HG03439 (cell line): Measurements from ENCODE around the gene SDK1.

ENCODE experiments used
- ATAC-seq: cut with Tn5 transposase; IDR thresholded peaks from one replicate; pipeline ENCODE4 v1.9.1; 2021; ENCODE audit warnings: mild to moderate bottlenecking, moderate library complexity; ENCODE audit not compliant: unreplicated experiment

The SDK1 gene

DNA sequence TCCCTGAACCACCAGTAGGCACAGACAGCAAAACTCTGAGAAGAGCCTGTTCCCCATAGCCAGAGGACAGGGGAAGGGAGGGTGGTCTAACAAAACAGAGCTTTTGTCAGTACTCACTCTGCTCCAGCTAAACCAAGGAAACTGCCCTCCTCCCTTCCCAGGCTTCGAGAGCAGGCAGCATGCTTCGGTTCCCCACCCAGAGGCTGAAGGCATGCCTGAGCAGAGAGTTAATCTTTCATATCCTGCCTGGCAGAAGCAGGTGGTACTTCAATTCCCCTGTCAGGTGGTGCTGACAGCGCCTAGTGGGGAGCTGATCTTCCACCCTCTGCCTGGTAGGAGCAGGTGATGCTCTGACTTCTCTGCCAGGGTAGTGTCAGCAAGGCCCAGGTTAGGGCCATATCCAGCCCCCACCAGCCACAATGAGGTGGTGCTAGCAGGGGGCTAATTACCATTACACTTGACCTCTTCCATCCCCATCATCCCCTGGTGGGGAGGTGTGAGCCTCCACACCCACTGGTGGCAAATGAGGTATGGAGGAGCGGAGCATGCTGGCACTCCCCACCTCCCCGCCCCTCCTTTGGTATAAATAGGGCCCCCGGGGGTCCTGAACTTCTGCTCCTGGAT, 35.1 kb downstream of the SDK1 start:
- no peak for ATAC-seq

DNA sequence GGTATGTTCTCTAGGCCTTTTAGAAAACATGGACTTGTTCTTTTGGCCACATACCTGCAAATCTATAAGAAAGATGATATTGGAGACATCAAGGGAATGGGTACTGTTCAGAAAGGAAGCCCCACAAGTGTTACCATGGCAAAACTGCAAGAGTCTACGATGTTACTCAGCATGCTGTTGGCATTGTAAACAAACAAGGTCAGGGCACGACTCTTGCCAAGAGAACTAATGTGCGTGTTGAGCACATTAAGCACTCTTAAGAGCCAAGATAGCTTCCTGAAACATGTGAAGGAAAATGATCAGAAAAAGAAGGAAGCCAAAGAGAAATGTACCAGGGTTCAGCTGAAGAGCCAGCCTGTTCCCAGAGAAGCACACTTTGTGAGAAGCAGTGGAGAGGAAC, 37.1 kb downstream of the SDK1 start:
- no peak for ATAC-seq

DNA sequence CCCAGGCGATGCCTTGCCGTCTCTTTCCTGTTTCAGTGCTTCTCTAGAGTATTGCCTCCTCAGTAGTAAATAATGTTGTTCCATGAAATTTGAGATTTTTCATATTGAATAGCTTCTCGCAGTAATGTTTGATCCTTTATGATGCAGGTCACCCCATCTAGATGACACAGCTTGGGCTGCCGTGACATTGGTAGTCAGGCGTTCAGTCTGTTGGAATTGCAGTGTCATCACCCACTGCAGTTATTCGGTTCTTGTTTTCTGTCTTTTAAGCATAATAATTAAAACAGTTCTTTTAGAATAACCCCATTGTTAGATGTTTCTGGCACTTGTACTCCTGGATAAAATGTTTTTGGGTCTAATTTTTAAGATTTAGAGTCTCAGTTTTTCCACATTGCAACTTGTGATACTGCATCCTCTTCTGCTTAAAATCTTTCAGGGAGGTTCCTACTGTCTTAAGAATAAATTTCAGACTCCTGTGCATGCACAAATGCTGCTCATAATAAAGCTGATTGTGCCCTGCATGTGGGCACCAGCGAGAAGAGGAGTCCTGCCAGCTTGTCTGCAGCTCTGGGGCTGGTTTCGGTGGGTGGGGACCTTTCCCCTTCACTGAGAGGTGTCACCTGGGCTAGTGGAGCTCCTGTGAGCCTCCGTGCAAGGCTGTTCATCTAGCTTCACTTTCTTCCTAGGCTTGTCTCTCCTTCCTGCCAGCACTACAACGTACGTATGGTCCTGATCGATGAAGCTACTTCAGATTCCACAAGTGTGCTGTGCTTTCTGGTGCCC, 44.8 kb downstream of the SDK1 start:
- no peak for ATAC-seq

DNA sequence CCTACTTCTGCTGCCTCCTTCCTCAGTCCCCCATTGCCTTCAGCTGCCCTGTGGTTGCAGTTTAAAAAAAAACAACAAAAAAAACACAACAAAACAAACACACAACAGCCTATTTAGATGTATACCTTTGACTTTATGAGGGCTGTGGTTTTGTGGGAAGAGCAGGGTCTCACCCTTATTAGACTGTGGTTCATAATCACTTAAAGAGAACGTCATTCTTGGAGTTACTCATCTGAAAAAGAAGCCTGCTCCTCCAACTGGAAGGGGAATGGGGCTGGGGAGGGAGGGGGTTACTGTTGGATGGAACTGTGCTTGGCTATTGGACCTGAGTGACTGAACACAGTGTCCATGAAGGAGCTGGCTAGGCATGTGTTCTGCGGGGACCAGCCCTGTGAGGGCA, 48.1 kb downstream of the SDK1 start:
- ATAC-seq, result no peak

DNA sequence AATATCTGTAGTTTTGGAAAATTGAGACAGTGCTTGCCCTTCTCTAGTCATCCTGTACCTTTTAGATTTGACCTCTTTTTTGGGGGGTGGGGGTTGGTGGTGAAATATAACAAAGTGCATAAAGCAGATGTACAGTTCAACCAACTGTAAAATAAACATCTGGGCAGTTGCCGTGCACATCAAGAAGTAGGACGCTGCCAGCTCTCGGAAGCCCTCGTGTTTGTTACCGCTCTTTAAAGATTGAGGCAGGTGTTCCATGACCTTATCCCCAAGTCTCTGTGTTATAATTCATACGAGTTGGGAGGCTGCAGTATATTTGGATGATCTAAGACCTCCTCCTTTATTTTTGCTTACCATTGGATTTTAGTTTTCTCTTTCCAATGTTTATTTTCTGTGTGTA, 55.1 kb downstream of the SDK1 start:
- ATAC-seq, result no peak

DNA sequence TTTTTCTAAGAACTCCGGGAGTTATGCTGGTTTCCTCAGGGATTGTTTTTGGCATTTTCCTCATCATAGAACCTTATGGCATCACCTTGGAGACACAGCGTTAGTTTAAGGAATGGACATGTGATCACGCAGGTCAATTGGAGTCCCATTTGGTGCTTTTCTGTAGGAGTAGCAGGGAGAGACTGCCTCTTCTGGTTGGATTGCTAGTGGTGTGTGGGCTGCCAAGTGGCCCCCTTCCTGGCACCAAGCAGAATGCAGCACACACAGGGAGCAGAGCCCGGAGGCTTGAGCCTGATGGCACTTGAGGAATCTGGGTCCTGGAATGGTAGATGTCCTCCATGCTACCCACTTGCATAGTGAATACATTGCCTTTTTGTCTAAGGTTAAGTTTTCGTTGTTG, 57.9 kb downstream of the SDK1 start:
- ATAC-seq, result no peak

DNA sequence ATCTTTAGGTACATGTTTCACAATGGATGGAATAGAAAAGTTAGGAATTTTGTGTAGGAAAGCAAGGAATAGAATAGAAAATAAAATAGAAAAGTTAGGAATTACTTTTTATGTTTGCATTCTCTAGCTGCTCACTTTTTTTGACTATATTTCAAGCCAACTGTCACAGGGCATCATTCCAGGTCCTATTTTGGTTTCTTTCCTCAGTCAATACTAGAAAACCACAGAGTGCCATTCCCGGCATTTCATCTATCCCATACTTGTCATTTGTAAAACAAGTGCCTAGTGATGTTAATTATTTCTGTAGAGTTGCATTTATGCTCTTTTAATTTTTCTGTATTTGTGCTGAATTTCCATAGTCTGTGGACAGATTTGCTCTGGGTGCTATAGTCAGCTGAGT, 66.2 kb downstream of the SDK1 start:
- no peak for ATAC-seq

DNA sequence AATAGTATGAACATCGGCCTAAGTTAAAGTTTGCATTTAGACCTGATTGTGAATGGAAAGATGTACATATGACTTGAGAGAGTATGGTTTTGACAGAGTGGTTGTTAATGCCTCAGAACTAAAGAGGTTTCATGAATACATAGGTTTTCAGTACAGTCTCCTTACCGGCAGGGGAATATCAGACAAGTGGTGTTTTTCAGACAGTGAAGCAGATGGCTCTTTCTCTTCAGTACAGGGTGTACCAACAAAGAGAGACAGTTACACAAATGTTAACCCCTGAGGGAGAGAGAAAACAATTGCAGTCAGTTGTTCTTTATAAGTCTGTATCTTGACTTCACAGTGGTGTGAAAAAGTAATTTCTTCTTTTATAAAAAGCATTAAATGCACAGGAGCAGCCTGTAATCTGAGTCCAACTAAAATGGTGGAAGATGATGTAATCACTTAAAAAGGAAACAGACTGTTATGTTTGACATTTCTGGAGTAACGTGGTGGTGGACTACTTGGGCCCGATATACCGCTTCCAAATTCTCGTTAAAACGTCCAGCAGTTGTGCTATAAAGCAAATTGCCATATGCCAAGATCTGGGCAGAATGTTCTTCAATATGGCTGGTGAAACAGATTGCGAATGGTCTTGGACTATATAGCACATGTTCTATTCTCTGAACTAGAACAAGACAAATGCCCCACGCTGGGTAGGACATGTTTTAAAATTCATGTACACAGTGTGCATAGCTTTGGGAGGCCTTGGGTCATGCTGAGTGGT, 69.2 kb downstream of the SDK1 start:
- ATAC-seq, result no peak

DNA sequence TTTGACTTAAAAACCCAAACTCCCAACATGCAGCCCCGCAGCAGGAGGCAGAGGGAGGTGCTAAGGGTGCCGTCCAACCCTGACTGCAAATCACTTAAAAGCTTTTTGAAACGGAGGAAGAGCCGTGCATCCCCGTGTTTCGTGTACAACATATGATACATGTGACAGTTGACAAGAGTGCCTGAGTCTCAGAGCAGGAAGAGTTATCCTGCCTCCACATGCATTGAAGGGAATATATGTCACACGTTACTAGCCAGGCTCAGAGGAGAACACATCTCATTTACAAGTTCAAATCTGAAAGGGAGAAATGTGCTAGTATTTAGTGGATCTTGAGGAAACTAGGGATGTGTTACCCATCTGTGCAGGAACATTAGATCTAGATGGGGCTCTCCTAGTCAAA, 69.9 kb downstream of the SDK1 start:
- ATAC-seq, result no peak

DNA sequence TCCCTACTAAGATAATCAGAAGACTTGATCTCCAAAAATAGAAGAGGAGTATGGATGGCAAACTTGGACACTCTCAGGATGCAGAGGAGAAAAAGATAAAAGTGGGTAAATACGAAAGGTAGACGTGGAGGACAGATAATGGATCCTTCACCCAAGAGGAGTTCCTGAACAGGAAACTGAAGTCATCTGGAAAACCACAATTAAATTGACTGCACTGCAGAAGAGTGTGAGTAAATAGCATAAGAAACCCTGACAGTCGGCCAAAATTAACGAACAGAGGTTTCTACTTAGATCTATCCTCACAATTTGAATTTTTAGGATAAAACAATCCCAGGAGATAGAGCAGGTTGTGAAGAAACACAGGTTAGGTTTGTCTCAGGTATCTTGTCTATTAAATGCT, 70.5 kb downstream of the SDK1 start:
- ATAC-seq, result no peak

DNA sequence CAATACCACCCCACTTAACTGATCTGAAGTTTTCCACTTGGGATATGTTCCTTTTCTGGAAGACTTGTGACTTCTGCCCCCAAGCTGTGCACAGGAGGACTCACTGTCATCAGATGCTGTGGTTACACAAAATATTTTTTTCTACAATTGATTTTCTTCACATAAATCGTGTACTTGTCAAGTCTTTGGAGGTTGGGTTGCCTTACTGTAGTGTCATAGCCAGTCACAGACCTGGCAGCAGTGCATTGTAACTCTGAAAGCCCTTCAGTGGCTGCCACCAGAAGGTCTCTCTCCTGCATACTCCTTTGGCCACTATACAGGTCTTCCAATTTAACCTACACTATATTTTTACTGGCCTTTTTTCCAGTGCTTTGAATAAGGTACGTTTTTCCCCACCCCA, 73.2 kb downstream of the SDK1 start:
- ATAC-seq, result no peak

DNA sequence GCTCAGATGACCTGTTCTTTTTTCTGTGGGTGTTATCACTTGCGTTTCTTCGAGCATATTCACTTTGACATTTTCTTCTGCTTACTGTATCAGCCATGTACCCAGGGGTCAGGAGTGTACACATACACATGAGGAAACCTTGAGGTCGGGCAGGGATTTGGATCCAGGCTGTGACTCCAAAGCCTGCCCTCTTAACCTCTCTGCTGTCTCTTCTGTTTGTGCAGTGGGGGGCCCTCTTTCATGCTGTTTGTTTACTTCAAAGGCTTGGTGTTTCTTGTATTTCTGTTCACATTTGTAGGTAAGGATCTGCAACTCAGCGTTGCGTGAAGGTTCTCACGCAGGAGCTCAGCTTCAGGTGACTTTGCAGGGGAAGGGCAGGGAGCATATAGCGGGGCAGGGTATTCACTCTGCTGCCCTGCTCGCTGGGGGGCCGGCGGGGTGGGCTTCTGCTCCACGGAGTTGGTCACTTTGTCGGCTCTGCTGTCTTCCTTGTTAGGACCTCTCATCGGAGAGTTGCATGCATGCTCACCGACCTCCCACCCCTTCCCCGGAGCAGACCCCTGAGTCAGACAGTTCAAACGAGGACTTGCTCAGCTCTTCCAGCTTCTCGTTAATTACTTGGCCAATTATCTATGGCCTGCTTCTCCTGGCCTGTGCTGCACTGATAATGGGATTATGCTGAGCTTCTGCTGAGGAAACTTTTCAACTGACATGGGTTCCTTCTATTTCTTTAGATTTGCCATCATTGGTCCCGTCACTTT, 77.5 kb downstream of the SDK1 start:
- no peak for ATAC-seq

DNA sequence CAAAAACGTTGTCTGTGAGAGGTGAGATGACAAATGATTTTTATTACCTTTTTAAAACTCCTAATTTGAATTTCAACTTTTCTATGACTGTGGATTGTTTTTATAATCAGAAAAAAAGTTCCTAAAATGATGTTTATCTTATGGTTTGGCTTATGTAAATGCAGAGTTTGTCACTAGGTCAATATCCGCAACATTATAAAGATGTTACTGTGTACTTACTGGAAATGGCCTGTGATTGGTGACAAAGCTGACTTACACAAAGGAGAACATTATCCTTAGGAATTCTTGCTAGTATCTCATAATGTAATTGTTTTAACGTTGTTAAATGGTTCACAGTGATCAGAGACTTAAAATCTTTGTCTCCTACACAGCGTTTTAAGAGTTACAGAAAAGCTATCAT, 79.0 kb downstream of the SDK1 start:
- no peak for ATAC-seq

DNA sequence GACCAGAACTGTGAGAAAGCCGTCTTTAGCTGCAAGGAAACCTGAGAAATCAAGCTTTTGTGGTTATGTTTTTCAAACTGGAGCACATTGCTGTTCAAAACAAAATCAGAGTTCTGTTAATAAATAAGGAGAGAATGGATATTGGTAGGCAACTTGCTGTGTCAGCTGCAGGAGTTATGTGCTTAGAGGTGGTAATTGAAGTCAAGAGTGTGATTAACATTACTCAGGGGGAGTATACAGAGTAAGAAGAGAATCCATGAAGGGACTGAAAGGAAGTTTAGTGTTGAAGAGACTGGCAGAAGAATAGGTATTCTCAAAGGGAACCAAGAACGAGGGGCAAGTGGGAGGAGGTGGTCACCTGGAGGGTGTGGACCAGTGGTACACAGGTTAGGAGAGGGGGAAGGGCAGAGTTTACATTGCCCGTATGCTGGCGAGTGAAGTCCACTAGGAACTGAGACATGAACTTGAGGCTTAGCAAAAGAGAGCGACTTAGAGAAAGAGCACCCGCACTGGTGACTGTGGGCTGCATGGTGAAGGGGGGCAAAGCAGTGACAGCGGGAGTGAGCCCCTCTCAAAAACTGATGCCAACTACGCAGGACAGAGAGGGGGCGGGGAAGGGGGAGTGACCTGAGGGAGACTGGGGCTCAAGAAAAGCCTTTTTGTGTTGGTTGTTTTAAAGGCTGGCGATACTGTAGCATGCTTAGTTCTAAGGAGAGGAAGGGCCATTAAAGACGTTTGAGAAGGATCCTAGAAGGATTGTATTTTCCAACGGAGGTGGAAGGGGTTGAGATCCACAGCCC, 80.0 kb downstream of the SDK1 start:
- ATAC-seq, result no peak

DNA sequence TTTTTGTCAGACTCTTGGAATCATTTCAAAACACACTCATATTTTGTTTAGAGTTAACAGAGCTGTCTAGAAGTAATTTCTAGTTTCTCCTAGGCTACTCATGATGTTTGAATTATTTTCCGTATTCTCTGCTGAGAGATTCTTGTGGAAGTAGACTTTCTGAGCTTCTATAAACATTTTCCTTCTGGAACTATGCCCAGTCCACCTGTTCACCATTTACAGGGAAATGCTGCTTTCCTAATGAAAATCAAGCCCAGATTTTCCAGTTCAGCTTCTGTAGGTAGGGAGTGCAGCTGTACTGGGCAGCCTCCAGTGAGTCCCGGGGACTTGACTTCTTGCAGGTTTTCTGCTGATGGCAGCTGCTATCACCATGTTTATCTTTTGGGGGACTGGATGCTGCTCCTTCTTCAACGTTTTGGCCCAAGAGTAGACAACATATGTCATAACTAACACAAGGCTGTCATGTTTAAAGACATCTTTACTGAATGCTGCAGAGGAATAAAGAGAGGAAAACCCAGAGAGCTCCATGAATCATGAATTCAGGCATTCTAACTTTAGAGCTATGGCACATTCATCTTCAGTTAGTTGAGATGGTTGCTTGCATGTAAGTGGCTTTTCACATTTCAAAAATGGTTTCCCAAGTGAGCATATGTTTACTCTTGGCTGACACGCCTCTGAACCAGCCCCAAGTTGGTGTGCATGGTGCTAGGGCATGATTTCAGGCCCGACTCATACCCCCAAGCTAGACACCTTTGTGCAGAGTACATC, 85.6 kb downstream of the SDK1 start:
- ATAC-seq, result no peak

DNA sequence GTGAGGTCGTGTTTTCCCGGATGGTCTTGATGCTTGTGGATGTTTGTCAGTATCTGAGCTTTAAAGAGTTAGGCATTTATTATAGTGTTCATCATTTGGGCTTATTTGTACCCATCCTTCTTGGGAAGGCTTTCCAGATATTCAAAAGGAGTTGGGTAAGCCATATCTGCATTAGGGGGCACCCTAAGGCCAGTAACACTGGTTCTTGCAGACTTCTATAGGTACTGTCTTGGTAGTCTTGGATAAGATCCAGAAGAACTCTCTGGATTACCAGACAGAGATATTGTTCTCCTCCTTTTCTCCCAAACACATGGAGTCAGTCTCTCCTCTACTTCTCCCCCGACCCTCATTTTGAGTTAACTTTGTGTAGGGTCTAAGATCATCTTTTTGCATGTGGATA, 92.8 kb downstream of the SDK1 start:
- no peak for ATAC-seq

DNA sequence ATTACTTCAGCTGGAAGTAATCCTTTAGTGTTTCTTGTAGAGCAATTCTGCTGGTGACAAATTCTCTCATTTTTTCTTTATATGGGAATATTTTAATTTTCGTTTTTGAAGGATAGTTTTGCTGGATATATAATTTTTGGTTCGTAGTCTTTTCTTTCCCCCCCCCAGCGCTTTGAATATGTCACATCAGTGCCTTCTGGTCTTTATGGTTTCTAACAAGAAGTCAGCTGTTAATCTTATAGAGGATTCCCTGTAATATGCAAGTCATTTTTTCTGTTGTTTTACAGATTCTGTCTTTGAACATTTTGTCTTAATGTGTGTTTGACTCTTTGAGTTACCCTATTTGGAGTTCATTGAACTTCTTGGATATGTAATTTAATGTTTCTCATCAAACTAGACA, 96.3 kb downstream of the SDK1 start:
- ATAC-seq, result no peak

DNA sequence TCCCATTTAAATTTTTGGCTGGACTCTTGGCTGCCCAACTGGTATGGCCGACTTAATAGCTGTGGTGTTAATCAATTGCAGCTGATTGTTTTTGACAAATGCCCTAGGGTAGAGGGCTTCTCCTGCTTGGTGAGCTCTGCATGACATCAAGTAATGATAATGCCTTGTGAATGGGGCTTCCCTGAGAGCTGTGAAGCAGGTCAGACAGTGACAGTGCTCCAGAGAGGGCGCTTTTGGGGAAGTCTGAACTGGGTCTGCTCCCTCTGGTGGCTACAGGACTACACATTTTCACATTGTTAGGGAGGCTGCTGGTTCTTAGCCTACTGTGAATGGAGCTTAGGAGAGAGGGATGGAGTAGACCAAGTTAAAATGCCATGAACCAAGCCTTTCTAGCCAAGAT, 98.8 kb downstream of the SDK1 start:
- ATAC-seq, result no peak

DNA sequence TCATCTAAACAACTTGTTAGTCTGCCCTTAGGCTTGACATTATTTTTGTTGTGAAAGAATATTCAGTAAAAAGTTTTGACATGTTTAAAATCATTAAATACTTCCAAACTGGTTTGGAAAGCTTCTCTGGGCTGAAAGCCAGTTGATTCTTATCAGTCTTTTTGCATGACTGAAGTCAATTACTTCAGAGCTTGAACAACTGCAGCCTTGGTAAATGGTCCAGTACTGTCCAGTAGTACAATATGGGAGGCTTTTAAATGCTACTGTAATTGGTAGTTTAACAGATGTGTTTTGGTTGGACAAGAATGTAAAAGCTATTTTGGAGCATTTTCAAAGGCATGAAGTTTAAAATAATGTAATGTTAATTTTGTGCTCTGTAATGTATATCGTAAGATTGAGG, 103.4 kb downstream of the SDK1 start:
- no peak for ATAC-seq
